ENCODE data around the gene SLC25A5.
"Not testable (repeated sequence)": the region's sequence is repeated elsewhere in the genome, so short reads cannot be mapped to it uniquely, and the experiment has no call there.

SLC25A5 gene

GRCh38 chrX:119482481-119483480 is 14.5 kb downstream of the SLC25A5 start:
- Histone ChIP-seq H3K9me2 (replicated peaks; ENCODE audit: insufficient read depth, low read length) (no peaks in the 10 kb centered on the region), H3K4me2 (ENCODE audit: low read depth, low read length) (peak overlapping the region; percentile 42), H3K4me3 (ENCODE audit: low read length) (peak overlapping the region; percentile 45), H3K4me1 (ENCODE audit: low read length) (0 out of 2 replicates have a peak, but pooled peaks cover 3% of the 10 kb centered on the region), H3K36me3 (replicated peaks; ENCODE audit: insufficient read depth, low read length) (no peaks in the 10 kb centered on the region), H2AFZ (ENCODE audit: low read length) (peak overlapping the region; percentile 60), H3K9me3 (replicated peaks; ENCODE audit: insufficient read depth, low read length) (no peaks in the 10 kb centered on the region), H3K9ac (ENCODE audit: low read length) (peak overlapping the region; percentile 42; the same call in 1 of the 2 replicates), H4K20me1 (ENCODE audit: insufficient read depth, low read length) (no peaks in the 10 kb centered on the region), H3F3A (ENCODE audit: insufficient read depth, low read length) (no peaks in the 10 kb centered on the region), H3K79me2 (ENCODE audit: low read length) (no peaks in the 10 kb centered on the region), H3K27me3 (replicated peaks; ENCODE audit: insufficient read depth, low read length) (no peaks in the 10 kb centered on the region), H3K27ac (ENCODE audit: low read length) (peak overlapping the region; percentile 21; the same call in 1 of the 2 replicates)
- DNase-seq = peak; percentile 65
- TF ChIP-seq CTCF (IDR thresholded peaks at IDR 0.05; ENCODE audit: low read length) = peak; percentile 71
- no peak for TF ChIP-seq EZH2 (optimal IDR thresholded peaks at IDR 0.05; ENCODE audit: low read depth, low read length)

- H3F3A ChIP-seq (ENCODE audit: insufficient read depth, low read length) = no peaks in the 10 kb centered on the region
These were observed 18.5 kb downstream of the SLC25A5 start for GRCh38 chrX:119486745-119487144.

GRCh38 chrX:119487766-119488165 is 19.5 kb downstream of the SLC25A5 start:
- H3K4me2 ChIP-seq (ENCODE audit: low read depth, low read length); H3K27ac ChIP-seq (ENCODE audit: low read length); H4K20me1 ChIP-seq (ENCODE audit: insufficient read depth, low read length); H3K79me2 ChIP-seq (ENCODE audit: low read length); DNase-seq; H3K4me3 ChIP-seq (ENCODE audit: low read length); H3F3A ChIP-seq (ENCODE audit: insufficient read depth, low read length); H3K9ac ChIP-seq (ENCODE audit: low read length); H3K9me2 ChIP-seq (replicated peaks; ENCODE audit: insufficient read depth, low read length); H3K27me3 ChIP-seq (replicated peaks; ENCODE audit: insufficient read depth, low read length); H2AFZ ChIP-seq (ENCODE audit: low read length); H3K36me3 ChIP-seq (replicated peaks; ENCODE audit: insufficient read depth, low read length); H3K9me3 ChIP-seq (replicated peaks; ENCODE audit: insufficient read depth, low read length); H3K4me1 ChIP-seq (ENCODE audit: low read length): not testable (repeated sequence)

More at GRCh38 chrX:119486745-119487144, 18.5 kb downstream of the SLC25A5 start:
- Histone ChIP-seq H3K9ac (ENCODE audit: low read length) (no peak overlapping the region), H4K20me1 (ENCODE audit: insufficient read depth, low read length) (no peaks in the 10 kb centered on the region), H3K4me1 (ENCODE audit: low read length) (0 out of 2 replicates have a peak, but pooled peaks cover 3% of the 10 kb centered on the region), H3K36me3 (replicated peaks; ENCODE audit: insufficient read depth, low read length) (no peaks in the 10 kb centered on the region), H3K27me3 (replicated peaks; ENCODE audit: insufficient read depth, low read length) (no peaks in the 10 kb centered on the region), H3K27ac (ENCODE audit: low read length) (no peak overlapping the region), H3K4me2 (ENCODE audit: low read depth, low read length) (no peak overlapping the region), H2AFZ (ENCODE audit: low read length) (no peak overlapping the region), H3K4me3 (ENCODE audit: low read length) (no peak overlapping the region), H3K79me2 (ENCODE audit: low read length) (no peaks in the 10 kb centered on the region), H3K9me3 (replicated peaks; ENCODE audit: insufficient read depth, low read length) (no peaks in the 10 kb centered on the region), H3K9me2 (replicated peaks; ENCODE audit: insufficient read depth, low read length) (no peaks in the 10 kb centered on the region)
- TF ChIP-seq CTCF (IDR thresholded peaks at IDR 0.05; ENCODE audit: low read length) (no peak), EZH2phosphoT487 (IDR thresholded peaks at IDR 0.05; ENCODE audit: low read length) (no peak)
- DNase-seq = no peak

- Histone ChIP-seq H3K9ac (ENCODE audit: low read length) (no peak overlapping the region), H3K79me2 (ENCODE audit: low read length) (no peaks in the 10 kb centered on the region), H3F3A (ENCODE audit: insufficient read depth, low read length) (no peaks in the 10 kb centered on the region), H3K4me2 (ENCODE audit: low read depth, low read length) (peak overlapping the region; percentile 6; the same call in 1 of the 2 replicates), H2AFZ (ENCODE audit: low read length) (no peak overlapping the region), H4K20me1 (ENCODE audit: insufficient read depth, low read length) (no peaks in the 10 kb centered on the region), H3K4me1 (ENCODE audit: low read length) (no peaks in the 10 kb centered on the region), H3K36me3 (replicated peaks; ENCODE audit: insufficient read depth, low read length) (no peaks in the 10 kb centered on the region), H3K27me3 (replicated peaks; ENCODE audit: insufficient read depth, low read length) (no peaks in the 10 kb centered on the region), H3K9me2 (replicated peaks; ENCODE audit: insufficient read depth, low read length) (no peaks in the 10 kb centered on the region), H3K27ac (ENCODE audit: low read length) (no peak overlapping the region), H3K9me3 (replicated peaks; ENCODE audit: insufficient read depth, low read length) (no peaks in the 10 kb centered on the region), H3K4me3 (ENCODE audit: low read length) (no peak overlapping the region)
- TF ChIP-seq EZH2 (optimal IDR thresholded peaks at IDR 0.05; ENCODE audit: low read depth, low read length) (no peak), EZH2phosphoT487 (IDR thresholded peaks at IDR 0.05; ENCODE audit: low read length) (no peak), CTCF (IDR thresholded peaks at IDR 0.05; ENCODE audit: low read length) (peak; percentile 60)
- DNase-seq = peak; percentile 53
These were observed 20.5 kb downstream of the SLC25A5 start for GRCh38 chrX:119488749-119489148.

Data from MM.1S (cell line).